ENCODE data around the gene CAPS.

Gene CAPS

GRCh38 chr19:5891938-5892771, 21.9 kb upstream of the CAPS start:
- DNase-seq (ENCODE audit: low read depth): no peak

- DNase-seq (ENCODE audit: low read depth): no peak
Measured at GRCh38 chr19:5892772-5893275, 21.2 kb upstream of the CAPS start.

- DNase-seq (ENCODE audit: low read depth): no peak
Measured at GRCh38 chr19:5893296-5893903, 20.7 kb upstream of the CAPS start.

GRCh38 chr19:5893907-5894703, 19.9 kb upstream of the CAPS start:
- no peak for DNase-seq (ENCODE audit: low read depth)

GRCh38 chr19:5894704-5895349, 19.2 kb upstream of the CAPS start:
- no peak for DNase-seq (ENCODE audit: low read depth)

GRCh38 chr19:5895409-5895808, 18.6 kb upstream of the CAPS start:
- DNase-seq (ENCODE audit: low read depth): no peak

GRCh38 chr19:5895890-5896289, 18.2 kb upstream of the CAPS start:
- no peak for DNase-seq (ENCODE audit: low read depth)

- DNase-seq (ENCODE audit: low read depth): no peak
Measured at GRCh38 chr19:5896365-5897076, 17.5 kb upstream of the CAPS start.

GRCh38 chr19:5897189-5897969, 16.7 kb upstream of the CAPS start:
- no peak for DNase-seq (ENCODE audit: low read depth)

GRCh38 chr19:5899728-5900526, 14.1 kb upstream of the CAPS start:
- no peak for DNase-seq (ENCODE audit: low read depth)

- DNase-seq (ENCODE audit: low read depth): no peak
Measured at GRCh38 chr19:5900976-5901375, 13.1 kb upstream of the CAPS start.

- DNase-seq (ENCODE audit: low read depth): peak; percentile 19
Measured at GRCh38 chr19:5903056-5903623, 10.9 kb upstream of the CAPS start.

- DNase-seq (ENCODE audit: low read depth): peak; percentile 92
Measured at GRCh38 chr19:5903624-5904351, 10.3 kb upstream of the CAPS start, which contains the start of gene NDUFA11. TSS of gene NDUFA11 (minus strand) at chr19:5903790. CDS start at chr19:5903708, 82 bp downstream.

GRCh38 chr19:5904352-5905113, 9.5 kb upstream of the CAPS start, which contains the start of gene VMAC:
TSS of gene VMAC (plus strand) at chr19:5904872. CDS start at chr19:5904891, 19 bp downstream.
- DNase-seq (ENCODE audit: low read depth): peak; percentile 99

- DNase-seq (ENCODE audit: low read depth): no peak
Measured at GRCh38 chr19:5905114-5905778, 8.8 kb upstream of the CAPS start.

- no peak for DNase-seq (ENCODE audit: low read depth)
Measured at GRCh38 chr19:5907241-5907640, 6.8 kb upstream of the CAPS start.

- DNase-seq (ENCODE audit: low read depth): no peak
Measured at GRCh38 chr19:5908773-5909442, 5.1 kb upstream of the CAPS start.

All from HS-5 (cell line).